Kidney epithelial cell (primary cell): ENCODE data around the gene SLIT1. TPM values are rescaled to one million over a fixed set of nuclear protein-coding genes. Genes with fewer than 3 reads are reported as not detected.

Experiments used
- DNase-seq: peaks from one replicate; pipeline ENCODE4 v3.0.0-alpha.2; 2010; ENCODE audit warnings: low read depth
- H3K27me3 ChIP-seq: 2 replicates; pipeline ENCODE4 v1.6.0; 2011; ENCODE audit warnings: low read length; ENCODE audit not compliant: control insufficient read depth, insufficient read depth
- H3K36me3 ChIP-seq: 2 replicates; pipeline ENCODE4 v1.5.1; 2011; ENCODE audit warnings: low read length; ENCODE audit not compliant: control insufficient read depth, insufficient read depth
- H3K4me3 ChIP-seq: 2 replicates; pipeline ENCODE4 v1.5.1; 2011; ENCODE audit warnings: low read depth, mild to moderate bottlenecking, control low read depth, low read length
- total RNA-seq: library from RNA; depleted of rRNA; stranded (reverse); fragments of >200 nt; gene quantifications from 2 replicates; pipeline ENCODE4 v1.2.3, GENCODE V29; 2015
- TF ChIP-seq, protein P1 (sequence below): IDR thresholded peaks from 2 replicates; pipeline ENCODE4 v1.5.1; 2011; ENCODE audit warnings: mild to moderate bottlenecking, moderate library complexity, low read length, control low read depth, inconsistent platforms; ENCODE audit not compliant: insufficient read depth, poor library complexity, severe bottlenecking

The SLIT1 gene
- total RNA-seq, 1 donor from 2014 or later, result 0.17 TPM

- DNase-seq, result no peak
- Histone ChIP-seq H3K27me3 (no peaks in the 10 kb centered on the region), H3K36me3 (no peaks in the 10 kb centered on the region), H3K4me3 (no peak overlapping the region)
- TF ChIP-seq, protein P1, sequence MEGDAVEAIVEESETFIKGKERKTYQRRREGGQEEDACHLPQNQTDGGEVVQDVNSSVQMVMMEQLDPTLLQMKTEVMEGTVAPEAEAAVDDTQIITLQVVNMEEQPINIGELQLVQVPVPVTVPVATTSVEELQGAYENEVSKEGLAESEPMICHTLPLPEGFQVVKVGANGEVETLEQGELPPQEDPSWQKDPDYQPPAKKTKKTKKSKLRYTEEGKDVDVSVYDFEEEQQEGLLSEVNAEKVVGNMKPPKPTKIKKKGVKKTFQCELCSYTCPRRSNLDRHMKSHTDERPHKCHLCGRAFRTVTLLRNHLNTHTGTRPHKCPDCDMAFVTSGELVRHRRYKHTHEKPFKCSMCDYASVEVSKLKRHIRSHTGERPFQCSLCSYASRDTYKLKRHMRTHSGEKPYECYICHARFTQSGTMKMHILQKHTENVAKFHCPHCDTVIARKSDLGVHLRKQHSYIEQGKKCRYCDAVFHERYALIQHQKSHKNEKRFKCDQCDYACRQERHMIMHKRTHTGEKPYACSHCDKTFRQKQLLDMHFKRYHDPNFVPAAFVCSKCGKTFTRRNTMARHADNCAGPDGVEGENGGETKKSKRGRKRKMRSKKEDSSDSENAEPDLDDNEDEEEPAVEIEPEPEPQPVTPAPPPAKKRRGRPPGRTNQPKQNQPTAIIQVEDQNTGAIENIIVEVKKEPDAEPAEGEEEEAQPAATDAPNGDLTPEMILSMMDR, result no peak
Observed at GRCh38 chr10:97228130-97228774, 42.5 kb upstream of the SLIT1 start.

DNA sequence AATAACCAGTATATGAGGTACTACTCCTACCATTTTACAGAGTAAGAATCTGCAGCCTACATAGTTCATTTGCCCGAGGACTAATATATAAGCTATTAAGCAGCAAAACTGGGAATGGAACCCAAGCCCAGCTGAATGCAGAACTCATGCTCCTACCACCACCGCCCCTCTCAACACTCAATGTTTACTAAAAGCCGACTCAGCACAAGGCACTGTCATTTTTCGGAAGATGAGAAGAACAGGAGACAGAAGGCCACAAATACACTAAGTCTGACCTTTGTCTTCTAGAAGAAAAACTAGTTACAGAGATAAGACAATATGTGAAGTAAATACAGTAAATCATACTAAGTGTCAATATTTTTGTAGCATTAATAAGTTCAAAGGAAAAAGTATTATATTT is 40.6 kb upstream of the SLIT1 start:
- Histone ChIP-seq H3K27me3 (no peaks in the 10 kb centered on the region), H3K36me3 (no peaks in the 10 kb centered on the region), H3K4me3 (no peak overlapping the region)
- TF ChIP-seq, protein P1, result no peak
- DNase-seq, result no peak

DNA sequence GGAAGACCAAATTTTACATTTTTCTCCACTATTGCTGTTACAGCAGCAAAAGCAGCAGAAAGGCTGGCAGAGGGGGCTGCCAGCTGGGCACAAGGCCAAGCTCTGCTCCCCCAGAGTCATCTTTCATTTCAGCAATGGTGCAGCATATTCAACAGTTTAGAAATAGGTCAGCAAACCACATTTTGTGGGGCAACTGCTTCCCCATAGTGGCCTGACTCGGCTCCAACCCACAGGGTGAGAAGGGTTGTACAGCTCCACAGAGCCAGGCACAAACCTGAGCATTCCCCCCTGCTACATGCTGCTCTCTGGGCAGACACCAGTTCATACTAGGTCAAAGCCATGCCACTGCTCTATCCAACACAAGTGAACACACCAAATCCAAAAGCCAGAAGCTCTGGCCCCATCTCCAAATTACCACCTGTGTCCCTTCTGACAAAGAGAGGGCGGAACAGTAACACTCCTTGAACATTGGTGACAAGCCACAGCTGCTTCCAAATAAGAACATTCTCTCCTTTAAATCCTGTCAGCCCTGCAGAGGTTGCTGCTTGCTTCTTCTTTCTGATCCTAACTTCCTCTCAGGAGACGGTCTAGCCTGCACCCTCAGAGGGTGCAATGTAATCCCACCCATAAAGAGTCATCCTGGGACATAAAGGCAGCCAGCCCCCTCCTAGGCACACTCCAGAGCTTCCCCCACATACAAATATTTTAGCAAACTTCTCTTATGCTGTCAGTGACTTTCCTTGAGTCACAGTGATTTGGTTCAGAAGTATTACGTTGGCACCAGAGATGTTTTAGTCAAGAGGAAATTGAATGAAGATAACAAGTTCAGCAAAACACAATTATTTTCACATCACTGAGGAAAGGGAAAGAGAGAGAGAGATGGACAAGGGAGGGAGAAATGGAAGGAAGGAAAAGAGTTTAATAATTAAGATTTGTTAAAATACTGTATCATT is 39.0 kb upstream of the SLIT1 start:
- H3K27me3 ChIP-seq, result no peaks in the 10 kb centered on the region
- TF ChIP-seq, protein P1, result no peak
- no peak overlapping the region for H3K4me3 ChIP-seq
- no peak for DNase-seq
- no peaks in the 10 kb centered on the region for H3K36me3 ChIP-seq

DNA sequence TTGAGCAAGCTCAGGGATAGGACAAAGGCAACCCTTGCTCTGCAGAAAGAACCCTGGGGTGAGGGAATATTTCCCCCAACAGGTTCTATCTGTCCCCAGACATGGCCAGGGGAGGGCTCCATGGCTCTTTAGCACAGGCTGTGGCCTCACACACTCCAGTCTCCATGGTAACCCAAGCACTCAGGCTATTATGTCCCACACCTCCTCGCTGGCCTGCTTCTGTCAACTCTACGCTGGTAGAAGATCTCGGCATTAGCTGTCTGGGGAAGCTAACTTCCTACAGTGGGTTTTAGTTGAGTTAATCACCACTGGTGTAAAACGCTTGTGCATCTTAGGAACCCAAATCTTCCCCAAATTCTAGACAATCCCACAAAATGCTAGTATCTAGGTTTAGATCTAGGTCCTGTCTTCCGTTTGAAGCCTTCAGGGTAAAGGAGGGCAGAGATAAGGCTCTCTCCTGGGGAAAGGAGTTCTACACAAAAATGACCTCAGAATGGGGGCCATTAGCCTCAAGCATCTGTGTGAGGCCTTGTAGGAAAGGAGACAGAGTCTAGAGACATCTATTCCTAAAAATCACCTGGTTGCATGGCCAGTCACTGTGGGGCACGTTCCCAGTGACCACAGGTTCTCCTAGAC is 36.7 kb upstream of the SLIT1 start:
- Histone ChIP-seq H3K4me3 (no peak overlapping the region), H3K27me3 (no peaks in the 10 kb centered on the region), H3K36me3 (no peaks in the 10 kb centered on the region)
- TF ChIP-seq, protein P1, result no peak
- no peak for DNase-seq

- no peaks in the 10 kb centered on the region for H3K27me3 ChIP-seq
- H3K4me3 ChIP-seq, result no peak overlapping the region
- TF ChIP-seq, protein P1, result no peak
- no peaks in the 10 kb centered on the region for H3K36me3 ChIP-seq
- DNase-seq, result no peak
Observed at GRCh38 chr10:97220355-97220754, 34.6 kb upstream of the SLIT1 start.
